GM21786 (cell line): ENCODE measurements around the gene FANK1.
"Not testable (repeated sequence)": the region's sequence is repeated elsewhere in the genome, so short reads cannot be mapped to it uniquely, and the experiment has no call there.

Source experiments
- ATAC-seq: cut with Tn5 transposase; IDR thresholded peaks from one replicate; pipeline ENCODE4 v1.9.1; 2021; ENCODE audit not compliant: unreplicated experiment

Gene FANK1

DNA sequence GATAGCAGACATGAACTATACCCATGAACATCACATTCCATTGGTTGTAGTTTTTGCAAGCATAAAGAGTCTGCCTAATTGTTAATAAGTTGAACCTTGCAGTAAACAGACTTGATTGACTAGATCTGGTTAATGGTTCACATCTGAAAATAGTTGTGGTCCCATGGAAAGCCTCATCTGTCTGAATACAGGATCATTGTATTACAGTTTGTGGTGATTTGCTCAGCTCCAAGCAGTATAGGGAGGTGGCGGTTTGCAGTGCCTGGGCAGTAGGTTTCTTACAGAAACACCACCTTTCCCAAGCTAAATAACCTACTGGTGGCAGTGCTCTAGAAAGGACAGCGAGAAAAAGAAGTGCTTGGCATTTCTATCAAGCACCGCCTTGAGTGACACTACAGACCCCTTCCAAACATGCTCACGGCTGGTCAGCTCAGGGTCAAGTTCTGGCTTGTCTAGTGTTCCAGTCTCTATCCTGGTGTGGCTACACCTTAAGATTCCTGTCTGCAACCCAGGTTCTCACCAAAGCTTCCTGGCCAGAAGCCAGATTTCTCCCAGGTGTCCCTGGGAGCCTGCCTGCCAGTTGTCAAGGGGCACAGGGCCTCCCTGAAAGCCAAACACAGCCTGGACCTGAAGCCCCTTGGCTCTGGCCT lies 119.9 kb downstream of the FANK1 start:
- no peak for ATAC-seq

DNA sequence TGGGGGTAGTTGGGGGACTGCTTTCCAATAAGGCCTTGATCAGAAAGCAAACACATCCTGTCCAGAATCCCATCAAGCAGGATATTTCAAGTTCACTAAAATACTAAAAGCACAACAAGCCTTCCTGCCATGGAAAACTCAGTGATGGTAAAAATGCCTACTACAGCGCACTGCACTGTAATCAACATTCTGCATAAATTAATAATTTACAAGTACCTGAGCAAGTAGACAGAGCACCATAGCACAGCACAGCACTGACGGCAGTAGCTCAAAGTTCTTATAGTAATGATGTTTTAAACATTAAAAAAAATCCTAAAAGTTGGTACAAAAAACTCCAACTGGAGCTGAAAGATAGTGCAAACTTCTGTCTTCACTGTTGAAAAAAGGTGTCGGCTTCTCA lies 120.5 kb downstream of the FANK1 start:
- no peak for ATAC-seq

DNA sequence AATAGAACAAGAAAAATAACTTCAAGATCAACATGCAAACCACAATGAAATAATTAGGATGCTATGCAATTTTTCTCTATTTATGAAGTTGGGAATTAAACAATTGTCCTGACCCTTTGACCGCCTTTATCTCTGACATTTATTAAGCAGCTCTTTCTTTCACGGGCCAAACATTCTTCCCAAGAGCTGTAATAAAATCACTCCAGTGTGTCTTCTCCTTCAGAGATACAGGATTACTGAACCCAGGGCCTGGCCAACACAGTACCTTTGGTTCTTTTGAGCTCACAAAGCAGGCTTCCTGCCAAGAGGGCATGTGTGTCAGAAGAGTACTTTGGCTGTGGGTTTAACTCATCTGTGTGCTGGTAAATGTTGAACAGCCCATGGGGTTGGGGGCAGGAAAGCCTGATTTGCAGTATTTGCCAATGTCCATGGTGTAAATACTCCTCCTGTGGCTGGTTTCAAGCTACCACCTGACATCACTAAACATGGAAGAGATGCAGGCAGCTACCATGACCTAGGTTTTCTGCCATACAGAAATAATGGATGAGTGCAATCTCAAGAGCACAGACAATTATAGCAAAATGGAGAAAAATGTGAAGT lies 121.7 kb downstream of the FANK1 start:
- no peak for ATAC-seq

DNA sequence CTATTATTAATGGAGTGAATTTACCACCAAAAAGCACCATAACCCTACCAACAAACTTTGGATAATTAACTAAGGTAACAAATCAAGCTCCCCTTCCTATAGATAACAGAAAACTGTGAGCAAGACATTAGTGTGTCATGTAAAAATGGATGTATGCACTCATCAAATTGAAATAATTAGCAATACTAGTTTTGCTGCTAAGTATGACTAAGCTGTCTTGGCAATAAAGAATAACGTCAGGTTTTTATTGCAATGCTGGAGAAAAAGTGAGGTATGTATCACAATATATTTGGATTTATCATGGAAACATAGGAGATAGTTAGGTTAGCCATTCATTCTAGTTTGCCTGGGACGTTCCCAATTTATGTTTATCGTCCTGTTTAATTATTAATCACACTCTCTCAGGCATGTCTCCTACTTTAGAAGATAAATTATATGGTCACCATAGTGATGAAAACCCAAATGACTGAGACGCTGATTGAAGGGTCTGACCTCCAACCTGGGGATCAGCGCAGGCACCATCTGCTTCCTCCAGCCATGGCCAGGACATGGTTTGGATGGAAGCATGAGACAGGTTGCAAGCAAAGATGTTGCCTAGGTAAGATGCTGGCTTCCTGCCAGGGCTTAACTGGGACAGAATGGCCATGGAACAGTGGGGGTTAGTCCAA lies 125.6 kb downstream of the FANK1 start:
- no peak for ATAC-seq

DNA sequence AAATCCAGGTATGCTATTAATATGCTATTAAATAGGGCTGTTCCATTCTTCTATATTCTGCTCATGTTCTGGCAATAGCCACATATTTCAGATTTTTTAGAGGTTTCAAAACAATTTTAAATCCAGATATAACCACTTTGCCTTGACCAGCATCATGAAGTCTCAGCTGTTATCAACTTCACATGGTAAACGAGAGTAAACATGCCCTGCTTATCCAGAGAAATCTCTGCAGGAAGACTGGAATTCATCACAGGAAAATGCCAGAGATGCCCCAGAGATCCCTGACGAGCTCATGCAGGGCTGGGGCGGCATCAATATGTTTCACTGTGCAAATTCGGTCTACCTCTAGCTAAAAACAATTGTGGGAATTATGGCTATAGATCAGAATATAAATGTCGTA lies 126.5 kb downstream of the FANK1 start:
- ATAC-seq: no peak

DNA sequence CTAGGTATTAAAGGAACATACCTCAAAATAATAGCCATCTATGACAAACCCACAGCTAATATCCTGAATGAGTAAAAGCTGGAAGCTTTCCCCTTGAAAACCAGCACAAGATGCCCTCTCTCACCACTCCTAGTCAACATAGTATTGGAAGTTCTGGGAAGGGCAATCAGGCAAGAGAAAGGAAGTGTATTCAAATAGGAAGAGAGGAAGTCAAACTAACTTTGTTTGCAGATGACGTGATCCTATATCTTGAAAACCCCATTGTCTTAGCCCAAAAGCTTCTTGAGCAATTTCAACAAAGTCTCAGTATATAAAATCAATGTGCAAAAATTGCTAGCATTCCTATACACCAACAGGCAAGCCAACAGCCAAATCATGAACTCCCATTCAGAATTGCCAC lies 131.3 kb downstream of the FANK1 start:
- ATAC-seq: no peak

DNA sequence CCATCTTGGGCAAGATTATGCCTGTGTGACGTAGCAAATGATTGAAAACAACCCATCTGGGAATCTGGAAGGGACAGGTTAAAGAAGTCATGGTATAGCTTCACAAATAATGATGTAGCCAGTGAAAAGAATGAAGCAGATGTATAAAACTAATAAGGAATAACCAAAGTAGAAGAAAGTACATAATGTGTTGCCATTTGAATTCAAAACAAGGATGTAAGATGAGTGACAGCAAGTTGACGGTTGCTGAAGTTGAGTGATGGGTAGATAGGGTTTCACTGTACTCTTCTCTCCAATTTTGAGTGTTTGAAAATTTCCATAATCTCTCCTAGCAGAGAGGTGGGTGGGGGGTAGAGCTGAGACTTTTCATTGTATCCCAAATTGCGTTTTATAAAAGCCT lies 133.6 kb downstream of the FANK1 start:
- no peak for ATAC-seq

DNA sequence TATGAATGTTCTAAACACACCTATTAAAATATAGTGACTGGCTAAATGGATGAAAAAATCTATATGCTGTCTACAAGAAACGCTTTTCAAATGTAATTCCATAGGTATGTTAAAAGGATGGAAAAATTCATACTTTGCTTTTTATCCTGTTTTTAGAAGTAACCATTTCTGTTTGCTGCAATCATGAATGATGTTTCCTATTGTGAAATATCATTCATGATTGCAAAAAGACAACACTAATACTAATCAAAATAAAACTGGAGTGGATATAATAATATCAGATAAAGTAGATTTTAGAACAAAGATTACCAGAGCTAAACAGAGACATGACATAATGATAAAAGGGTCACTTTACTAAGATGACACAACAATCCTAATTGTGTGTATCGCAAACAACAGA lies 138.2 kb downstream of the FANK1 start:
- ATAC-seq: no peak

DNA sequence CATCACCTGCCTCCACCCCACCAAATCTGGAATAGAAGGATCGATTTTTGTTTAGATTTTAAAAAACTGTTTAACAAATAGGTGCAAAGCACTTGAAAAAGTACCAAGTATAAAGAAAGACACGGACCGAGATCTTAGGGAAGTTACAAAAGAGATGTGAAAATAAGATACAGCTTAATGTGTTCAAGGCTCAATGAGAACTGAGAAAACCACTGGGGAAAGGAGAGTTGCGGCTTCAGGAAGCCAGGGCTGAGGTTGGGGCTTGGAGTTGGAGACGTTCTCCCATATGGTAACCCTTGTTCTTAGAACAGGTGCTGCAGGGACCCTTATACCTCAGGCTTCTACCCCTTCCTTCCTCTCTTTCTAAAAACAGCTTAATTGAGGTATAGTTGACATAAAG lies 140.2 kb downstream of the FANK1 start:
- ATAC-seq: no peak

DNA sequence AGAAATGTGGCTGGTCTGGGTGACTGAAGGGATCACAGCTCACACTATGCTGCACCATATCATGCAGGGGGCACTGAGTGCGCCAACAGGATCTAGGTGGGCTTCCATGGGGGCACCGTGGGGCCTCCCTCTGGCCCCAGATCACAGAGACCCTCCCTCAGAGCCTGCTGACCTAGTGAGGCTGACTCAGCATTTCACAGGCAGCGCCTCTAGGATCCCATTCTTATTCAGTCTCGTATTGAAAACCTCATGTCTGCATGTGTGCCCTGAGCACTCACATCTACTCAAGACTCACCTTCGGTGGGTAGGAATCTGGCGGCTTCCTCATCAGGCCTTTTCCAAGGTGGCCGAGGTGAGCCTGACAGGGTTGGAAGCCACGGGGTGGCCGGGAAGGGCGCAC lies 141.6 kb downstream of the FANK1 start:
- ATAC-seq: no peak

DNA sequence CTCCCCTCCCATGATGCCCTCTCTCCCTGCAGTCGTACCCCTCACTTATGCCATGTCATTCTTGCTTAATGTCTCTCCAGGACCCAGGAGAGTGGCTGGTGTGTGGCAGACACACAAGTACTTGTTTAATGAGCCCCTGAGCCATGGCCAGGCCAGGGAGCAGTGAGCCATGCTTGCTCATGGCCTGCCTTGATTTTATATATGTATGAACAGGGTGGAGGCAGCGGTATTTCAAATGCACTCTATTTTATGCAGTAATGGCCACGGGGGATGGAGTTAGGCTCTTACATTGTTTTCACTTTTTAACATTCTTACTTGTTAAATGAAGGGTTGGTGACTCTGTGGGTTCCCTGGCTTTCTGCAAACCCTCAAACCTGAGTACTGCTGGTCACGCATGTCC lies 144.8 kb downstream of the FANK1 start:
- ATAC-seq: no peak

DNA sequence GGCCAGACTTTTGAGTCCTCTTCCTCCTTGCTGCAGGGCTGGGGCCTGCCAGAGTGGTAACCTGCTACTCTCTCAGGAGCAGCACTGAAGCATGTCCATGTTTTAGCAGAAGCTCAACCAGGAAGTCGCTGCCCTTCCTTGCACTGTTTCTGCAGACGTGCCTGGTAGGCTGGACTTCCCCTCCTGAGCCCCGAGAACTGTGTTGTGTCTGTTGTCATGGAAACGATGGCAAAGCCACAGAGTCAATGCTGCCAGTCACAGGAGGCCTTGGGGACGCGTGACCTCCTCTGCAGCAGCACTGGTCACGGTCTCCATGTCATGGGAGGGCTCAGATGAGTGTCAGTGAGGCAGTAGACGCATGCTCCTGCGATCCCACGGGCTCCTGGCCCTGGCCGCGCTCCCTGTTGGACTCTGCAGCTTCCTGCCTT lies 145.5 kb downstream of the FANK1 start:
- peak; percentile 98 for ATAC-seq

DNA sequence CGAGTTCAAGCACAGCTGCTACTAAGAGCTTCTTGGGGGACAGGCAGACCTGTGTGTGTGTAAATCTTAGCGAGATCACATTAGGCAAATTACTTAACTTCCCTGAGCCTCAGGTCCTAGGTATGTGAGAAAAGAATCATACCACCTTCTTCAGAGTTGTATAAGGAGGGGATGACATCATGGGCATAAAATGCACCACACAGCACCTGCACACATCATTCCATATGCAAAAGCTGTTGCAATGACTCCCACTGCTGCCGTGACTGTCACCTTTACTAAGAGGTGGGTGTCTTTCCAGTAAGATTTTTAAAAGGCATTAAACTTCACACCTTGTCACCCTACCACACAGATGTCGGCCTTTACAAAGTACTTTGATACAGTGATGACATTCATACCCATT lies 146.0 kb downstream of the FANK1 start:
- peak; percentile 1 for ATAC-seq

DNA sequence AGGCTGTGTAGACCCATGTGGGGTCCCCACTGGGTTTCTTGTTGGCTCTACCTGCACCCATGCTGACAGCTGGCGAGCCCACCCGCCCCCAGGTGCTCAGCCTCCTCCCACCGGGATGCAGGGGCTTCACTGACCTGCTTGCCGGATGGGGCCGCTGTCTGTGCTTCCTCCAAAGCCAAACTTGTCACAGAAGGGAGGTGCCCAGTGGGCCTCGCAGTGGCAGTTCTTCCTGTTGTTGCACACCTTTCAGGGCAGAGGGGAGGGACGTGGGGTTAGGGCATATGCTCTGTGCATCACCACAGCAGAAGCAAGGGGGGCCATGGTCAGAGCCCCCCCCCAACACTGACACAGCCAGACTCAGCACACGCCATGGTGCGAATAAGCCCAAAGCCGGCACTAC lies 146.5 kb downstream of the FANK1 start:
- ATAC-seq: no peak

DNA sequence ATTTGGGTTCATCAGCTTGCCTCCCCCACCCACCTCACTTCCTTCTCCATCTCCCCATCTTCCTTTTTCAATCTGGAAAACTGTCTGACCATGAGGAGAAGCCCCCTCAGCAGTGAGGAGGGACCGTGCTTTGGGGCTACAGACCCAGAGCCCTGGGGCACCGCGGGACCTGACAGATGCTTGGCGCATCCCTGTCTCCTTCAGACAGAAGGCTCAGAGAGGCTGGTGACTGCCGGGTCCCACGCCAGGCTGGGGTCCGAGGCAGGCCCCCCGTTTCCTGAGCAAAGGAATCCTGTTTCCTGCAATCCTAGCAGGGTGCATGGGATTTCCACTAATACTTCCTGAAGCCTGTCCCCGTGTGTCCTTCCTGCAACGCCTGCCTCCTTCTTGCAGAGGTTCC lies 147.0 kb downstream of the FANK1 start:
- no peak for ATAC-seq

DNA sequence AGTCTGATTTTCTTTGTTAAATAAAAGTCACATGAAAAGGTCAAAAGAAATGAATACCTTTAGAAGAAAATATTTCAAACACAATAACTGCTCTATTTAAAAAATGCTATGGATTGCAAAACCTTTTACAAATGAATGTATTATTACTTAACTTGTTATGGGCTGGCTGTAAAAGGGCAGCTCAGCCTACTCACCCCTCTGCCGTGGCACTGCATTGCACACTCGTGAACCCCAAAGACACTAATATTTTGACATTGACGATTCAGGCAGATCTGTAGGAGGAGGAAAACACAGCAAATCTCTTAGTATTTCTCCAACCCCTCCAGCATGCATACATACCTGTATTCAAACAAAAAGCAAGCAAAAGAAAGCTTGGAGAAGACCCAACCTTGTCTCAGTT lies 149.5 kb downstream of the FANK1 start:
- ATAC-seq: no peak

DNA sequence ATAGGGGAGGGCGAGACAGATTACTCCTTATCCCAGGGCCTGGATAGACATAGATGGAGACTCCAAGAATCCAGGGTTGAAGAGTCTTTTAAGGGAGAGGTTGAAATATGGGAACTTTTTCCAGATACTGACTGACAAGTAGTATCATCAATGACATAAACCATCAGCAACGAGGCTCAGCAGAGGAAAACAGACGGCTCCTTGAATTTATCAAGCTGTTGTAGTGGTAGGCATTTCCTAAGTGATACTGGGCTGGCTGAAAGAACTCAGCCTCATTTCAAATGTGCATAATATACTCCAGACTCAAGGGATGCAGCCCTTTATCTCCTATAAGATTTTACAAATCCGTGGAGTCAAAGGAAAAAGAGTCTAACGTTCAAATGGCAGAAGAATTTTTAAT lies 150.5 kb downstream of the FANK1 start:
- ATAC-seq: no peak

DNA sequence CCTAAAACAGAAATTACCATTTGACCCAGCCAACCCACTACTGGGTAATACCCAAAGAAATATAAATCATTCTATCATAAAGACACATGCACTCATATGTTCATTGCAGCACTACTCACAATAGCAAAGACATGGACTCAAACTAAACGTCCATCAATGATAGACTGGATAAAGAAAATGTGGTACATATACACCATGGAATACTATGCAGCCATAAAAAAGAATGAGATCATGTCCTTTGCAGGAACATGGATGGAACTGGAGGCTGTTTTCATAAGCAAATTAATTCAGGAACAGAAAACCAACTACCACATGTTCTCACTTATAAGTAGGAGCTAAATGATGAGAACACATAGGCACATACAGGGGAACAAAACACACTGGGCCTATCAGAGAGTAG lies 151.4 kb downstream of the FANK1 start:
- not testable (repeated sequence) for ATAC-seq

DNA sequence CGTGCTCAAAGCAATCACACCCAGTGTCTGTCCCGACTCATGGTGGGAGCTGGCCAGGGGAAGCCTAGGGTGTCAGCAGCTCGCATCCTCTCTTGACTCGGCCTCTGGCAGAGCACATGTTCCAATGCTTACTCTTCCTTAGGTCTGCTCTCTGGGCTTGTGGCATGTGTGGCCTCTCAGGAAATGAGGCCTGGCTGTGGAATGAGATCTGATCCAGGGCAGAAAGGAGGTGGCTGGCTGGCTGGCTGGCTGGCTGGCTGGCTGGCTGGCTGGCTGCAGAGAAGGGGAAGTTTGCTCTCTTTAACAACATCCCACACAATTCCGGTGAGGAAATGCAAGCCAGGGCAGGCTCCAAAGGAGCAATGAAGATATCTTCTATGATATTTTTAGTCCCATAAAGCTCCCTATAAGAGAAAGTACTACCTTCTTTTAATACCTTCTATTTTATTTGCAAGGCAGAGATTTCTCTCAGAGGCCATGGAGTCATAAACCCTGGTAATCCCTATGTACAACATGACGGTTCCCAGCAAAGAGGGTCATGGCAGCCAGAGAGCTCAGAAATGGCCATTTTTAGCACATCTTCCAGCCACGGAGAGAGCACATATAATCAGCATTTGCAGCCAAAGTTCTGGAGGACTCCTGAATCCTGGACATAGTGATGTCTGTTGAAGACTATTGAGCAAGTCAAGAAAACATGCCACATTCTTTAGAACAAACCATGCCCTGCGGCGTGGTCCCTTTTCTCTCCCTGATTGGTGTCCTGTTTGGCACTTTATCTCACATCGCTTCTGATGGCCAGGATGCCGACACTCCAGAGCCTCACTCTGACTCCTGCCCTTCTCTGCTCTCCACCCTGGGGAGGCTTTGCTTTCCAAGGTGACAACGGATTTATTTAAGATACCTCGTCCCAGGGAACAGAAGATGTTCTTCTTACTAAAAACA lies 153.7 kb downstream of the FANK1 start:
- ATAC-seq: no peak

DNA sequence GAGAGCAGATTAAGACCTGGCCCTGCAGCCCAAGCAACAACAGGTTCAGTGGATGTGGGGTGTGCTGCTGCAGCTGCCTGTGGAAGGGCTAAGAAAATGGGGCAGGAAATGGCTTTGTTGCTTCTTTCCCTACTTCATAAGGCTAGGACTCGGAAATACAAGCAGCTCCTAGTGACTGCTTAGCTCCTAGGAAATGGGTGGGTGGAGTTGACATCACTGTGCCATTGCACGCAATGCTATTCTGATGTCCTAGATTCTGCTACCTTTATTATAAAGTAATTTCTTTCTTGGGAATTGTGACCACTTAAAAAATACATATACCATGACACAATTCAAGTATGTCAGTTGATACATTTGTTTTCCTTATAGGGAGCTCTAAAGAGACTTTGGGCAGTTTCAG lies 155.8 kb downstream of the FANK1 start:
- ATAC-seq: no peak

DNA sequence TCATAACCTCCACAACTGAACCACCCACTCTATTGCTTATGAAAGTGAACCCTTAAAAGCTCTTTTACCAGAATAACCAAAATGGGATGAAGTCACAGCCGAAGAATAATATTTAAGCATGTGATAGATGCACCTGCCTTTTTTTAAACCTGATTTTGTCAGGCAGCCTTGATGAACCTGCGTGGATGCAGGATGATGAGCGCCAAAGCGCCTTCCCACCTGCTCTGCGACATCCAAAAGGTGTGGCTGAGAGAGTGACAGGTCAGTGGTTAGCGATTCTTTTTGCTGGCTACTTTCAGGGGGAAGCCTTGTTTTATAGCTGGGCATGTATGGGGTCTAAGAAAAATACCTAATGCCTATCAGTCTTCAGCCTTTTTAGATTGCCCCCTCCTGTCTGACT lies 157.8 kb downstream of the FANK1 start:
- no peak for ATAC-seq

DNA sequence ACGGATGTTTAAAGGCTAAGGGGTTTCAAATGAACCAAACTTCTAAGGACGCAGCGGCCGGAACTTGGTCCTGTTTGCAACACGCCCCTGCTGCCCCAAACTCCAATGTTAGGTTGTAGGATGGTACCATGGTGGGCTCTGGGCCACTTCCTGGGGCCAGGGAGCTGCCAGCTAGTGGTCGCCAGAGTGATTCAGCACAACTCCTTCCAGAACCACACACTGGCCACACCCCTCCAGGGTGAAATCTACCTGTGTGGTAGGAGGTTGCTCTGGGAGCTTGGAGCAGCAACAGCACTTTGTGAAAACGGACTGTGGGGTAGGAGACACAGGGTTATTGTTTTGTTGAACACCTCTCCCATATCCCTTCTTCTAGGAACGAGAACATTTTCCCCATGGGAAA lies 161.1 kb downstream of the FANK1 start:
- no peak for ATAC-seq
